ENCODE results near the gene ABLIM3.
"Not testable (repeated sequence)": the region's sequence is repeated elsewhere in the genome, so short reads cannot be mapped to it uniquely, and the experiment has no call there.

The ABLIM3 gene

GRCh38 chr5:149262315-149262714, 121.0 kb downstream of the ABLIM3 start:
- DNase-seq: no peak

GRCh38 chr5:149264439-149265067, 123.3 kb downstream of the ABLIM3 start:
- DNase-seq: no peak

GRCh38 chr5:149265068-149265465, 123.8 kb downstream of the ABLIM3 start:
- no peak for DNase-seq

GRCh38 chr5:149265597-149265996, 124.3 kb downstream of the ABLIM3 start:
- DNase-seq: peak; percentile 26

DNA sequence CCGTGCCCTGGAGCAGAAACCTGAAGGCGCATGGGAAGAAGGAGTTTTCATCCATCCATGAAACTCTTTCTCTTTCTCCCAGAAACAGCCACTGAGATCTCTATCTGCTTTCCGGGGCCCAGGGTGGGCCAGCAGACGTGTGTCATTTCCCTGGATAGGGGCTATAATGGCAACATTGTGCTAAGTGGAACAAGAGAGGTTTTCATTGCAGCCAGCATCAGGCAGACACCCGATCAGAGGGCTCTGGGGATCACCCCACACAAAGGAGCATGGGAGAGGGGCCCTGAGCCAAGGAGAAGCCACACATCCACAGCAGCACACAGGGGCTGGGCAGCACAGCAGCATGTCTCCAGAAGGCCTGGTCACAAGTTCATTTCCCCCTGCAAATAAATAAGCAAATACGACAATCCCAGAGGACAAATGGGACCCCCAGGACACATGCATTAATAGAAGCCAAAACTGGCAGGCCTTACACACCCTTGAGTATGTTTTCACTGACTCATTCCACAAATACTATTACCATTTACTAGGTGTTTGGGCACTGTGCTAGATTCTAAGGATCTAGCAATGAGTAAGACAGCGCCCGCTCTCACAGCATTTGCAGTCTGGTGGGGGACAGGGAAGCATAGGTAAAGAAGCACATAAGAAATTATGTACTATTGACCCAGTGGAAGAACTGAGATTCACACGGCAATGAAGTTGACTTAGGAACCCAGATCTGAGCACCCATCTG, 126.1 kb downstream of the ABLIM3 start:
- DNase-seq: no peak

GRCh38 chr5:149268928-149269557, 127.8 kb downstream of the ABLIM3 start:
- no peak for DNase-seq

DNA sequence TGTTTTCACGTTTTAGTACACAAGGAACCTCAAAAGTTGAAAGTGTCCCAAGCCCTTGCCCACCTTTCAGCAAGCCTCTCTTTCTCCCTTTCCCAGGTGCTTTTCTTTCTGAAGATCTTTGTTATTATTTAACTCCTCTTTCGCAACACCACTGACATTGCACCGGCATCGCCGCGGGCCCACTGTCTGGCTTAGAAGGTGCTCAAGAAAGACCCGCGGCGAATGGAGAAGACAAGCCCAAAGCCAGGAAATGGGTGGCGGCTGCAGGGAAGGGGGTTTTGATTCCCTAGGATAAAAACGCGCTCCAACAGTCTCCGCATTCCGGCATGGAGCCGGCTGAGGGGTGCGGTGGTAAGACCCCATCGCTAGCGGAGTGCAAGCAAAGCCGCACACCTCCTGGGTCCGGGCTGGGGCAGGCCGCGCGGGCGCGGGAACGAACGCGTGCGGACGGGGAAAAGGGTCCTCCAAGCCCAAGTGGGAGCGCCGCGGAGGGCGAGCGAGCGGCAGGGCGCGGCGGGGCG, 130.0 kb downstream of the ABLIM3 start:
- no peak for DNase-seq

GRCh38 chr5:149271716-149272563, 130.6 kb downstream of the ABLIM3 start, which contains the start of gene AFAP1L1:
TSS of gene AFAP1L1 (plus strand) at chr5:149271859. CDS start at chr5:149271969, 110 bp downstream.
- DNase-seq: no peak

DNA sequence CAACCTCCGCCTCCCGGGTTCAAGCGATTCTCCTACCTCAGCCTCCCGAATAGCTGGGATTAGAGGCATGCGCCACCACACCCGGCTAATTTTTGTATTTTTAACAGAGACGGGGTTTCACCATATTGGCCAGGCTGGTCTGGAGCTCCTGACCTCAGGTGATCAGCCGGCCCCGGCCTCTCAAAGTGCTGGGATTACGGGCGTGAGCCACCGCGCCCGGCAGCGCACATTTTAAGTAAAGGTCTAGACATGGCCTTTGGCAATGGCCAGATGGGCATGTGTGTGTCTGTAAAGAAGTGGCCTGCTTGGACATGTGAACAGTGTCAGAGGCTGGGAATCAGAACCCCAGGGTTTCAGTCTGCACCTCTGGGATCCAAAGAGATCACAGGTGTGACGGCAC, 131.5 kb downstream of the ABLIM3 start:
- DNase-seq: not testable (repeated sequence)

DNA sequence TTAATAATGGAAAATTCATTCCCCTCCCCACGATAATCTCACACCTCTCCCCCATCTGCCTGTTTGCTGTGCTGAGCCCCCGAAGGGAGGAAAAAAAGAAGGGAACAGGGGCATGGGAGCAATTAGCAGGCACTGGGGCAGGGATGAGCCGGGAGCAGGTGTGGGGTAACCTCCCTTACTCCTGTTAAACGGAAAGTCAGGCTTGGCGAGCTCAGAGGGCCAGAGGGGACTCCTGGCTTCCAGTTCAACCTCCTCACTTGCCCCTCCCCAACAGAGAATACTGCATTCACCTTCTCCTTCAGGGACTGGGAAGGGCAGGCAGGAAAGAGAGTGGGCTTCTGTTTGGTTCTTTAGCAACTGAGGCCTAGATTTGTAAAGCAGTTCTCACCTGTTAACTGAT, 131.9 kb downstream of the ABLIM3 start:
- DNase-seq: no peak

- no peak for DNase-seq
Observed at GRCh38 chr5:149273950-149274349, 132.7 kb downstream of the ABLIM3 start.

- DNase-seq: no peak
Observed at GRCh38 chr5:149274939-149275338, 133.6 kb downstream of the ABLIM3 start.

GRCh38 chr5:149277801-149278200, 136.5 kb downstream of the ABLIM3 start:
- no peak for DNase-seq

GRCh38 chr5:149278451-149279210, 137.3 kb downstream of the ABLIM3 start:
- DNase-seq: no peak

DNA sequence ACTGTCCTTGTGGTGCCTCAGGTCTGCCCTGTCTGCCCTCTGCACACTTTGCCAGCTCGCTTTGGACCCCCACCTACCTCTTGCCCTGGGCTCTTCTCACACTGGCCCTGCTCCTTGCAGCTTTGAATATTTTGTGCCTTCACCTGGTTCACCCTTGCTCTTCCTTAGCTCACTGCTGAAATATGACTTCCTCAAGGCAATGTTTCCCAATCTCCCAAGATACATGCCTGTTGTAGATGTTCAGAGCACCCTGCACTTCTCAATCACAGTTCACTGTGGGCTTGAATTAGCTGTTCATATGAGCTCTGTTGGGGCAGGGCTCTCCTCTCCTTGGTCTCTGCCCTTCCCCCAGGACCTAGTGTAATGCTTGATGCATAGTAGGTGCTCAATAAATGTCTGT, 138.4 kb downstream of the ABLIM3 start:
- DNase-seq: no peak

DNA sequence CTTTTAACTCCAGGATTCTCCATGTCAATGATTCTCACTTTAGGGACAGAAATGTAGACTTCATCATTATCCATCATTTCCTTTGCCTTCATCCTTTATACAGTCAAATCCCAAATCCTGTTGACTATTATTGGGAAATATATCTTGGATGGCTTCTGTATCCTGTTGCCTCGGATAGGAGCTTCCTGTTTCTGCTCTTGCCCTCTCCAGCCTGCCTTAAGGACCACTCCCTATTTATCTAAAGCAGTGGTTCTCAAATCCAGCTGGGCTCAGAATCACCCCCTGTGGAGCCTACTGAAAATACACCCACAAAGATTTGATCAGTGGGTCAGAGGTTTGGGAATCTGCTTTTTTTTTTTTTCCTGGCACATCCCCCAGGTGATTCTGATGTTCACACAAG, 138.8 kb downstream of the ABLIM3 start:
- DNase-seq: no peak

GRCh38 chr5:149280802-149281201, 139.5 kb downstream of the ABLIM3 start:
- DNase-seq: no peak

DNA sequence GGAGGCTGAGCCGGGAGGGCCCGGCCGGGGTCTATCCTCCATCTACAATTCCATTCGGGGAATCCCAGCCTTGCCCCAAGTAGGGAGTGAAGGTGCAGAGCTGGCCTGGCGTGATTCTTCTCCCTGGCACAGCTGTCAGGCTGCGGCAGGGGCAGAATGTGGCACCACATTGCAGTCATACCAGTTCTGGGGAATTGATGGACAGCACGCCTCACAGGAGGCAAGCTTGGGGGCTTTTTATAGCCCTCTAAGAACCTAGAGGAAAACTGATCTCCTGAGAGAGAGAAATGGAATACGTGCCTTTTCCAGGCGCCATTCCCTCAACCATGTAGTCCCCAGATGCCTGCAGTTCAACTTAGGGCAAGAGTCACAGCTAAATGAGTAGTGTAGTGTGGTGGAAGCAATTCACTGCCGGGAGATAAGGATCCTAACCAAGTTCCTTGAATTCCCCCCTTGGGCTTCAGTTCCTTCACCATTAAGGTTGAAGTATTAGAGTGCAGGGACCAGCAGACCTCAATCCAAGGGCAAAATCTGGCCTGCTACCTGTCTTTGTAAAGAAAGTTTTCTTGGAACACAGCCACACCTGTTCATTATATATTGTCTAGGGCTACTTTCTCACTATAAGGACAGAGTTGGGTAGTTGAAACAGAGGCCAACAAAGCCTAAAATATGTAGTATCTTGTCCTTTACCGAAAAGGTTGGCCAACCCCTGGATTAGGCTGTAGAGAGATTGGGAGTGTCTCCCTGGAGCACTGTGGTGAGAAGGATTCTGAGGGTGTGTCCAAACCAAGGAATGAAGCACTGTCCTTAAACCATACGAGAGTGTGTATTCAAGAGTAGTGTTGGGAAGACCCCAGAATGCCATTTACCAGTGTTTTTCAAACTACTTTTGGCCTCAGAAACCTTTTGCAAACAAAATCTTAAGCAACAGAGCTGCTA, 141.0 kb downstream of the ABLIM3 start:
- no peak for DNase-seq

- DNase-seq: no peak
Observed at GRCh38 chr5:149282966-149283332, 141.7 kb downstream of the ABLIM3 start.

GRCh38 chr5:149283626-149284480, 142.6 kb downstream of the ABLIM3 start:
- DNase-seq: no peak

Data from GOT3 (cell line).